ENCODE data around the gene GJC2. TPM values are rescaled to one million over a fixed set of nuclear protein-coding genes. Genes with fewer than 3 reads are reported as not detected.

GJC2 gene
- total RNA-seq, 2 donors from 2014 or later, result 0.93 to 2.3 TPM

GRCh38 chr1:228152918-228153258 is 3.2 kb downstream of the GJC2 start:
- H3K27ac ChIP-seq, result no peak overlapping the region
- H3K27me3 ChIP-seq, result no peaks in the 10 kb centered on the region
- no peak for TF ChIP-seq CTCF (IDR thresholded peaks at IDR 0.05)
- no peaks in the 10 kb centered on the region for H3K9me3 ChIP-seq
- no peak for DNase-seq (ENCODE audit: low spot score)
- H3K4me3 ChIP-seq, result no peak overlapping the region
- peaks cover 4% of the 10 kb centered on the region for H3K36me3 ChIP-seq
- H3K4me1 ChIP-seq, result peaks cover 7 to 38% of the 10 kb centered on the region in 2 donors

GRCh38 chr1:228154021-228154669 is 4.4 kb downstream of the GJC2 start:
- no peaks in the 10 kb centered on the region for H3K27me3 ChIP-seq
- H3K4me1 ChIP-seq, result peaks cover 7 to 26% of the 10 kb centered on the region in 2 donors
- TF ChIP-seq CTCF (IDR thresholded peaks at IDR 0.05), result no peak
- DNase-seq (ENCODE audit: low spot score), result no peak
- H3K4me3 ChIP-seq, result no peak overlapping the region
- H3K27ac ChIP-seq, result no peak overlapping the region
- H3K36me3 ChIP-seq, result no peaks in the 10 kb centered on the region
- H3K9me3 ChIP-seq, result no peaks in the 10 kb centered on the region

- no peak for DNase-seq (ENCODE audit: low spot score)
- Histone ChIP-seq H3K9me3 (no peaks in the 10 kb centered on the region), H3K27me3 (no peaks in the 10 kb centered on the region)
These were observed 5.2 kb downstream of the GJC2 start for GRCh38 chr1:228154670-228155571.

GRCh38 chr1:228155596-228156514 is 6.1 kb downstream of the GJC2 start:
- H3K27ac ChIP-seq, result no peak overlapping the region
- no peaks in the 10 kb centered on the region for H3K27me3 ChIP-seq
- no peaks in the 10 kb centered on the region for H3K36me3 ChIP-seq
- H3K9me3 ChIP-seq, result no peaks in the 10 kb centered on the region
- DNase-seq (ENCODE audit: low spot score), result no peak
- H3K4me1 ChIP-seq, result peaks cover 5 to 9% of the 10 kb centered on the region in 2 donors
- no peak for TF ChIP-seq CTCF (IDR thresholded peaks at IDR 0.05)
- H3K4me3 ChIP-seq, result no peak overlapping the region

More at GRCh38 chr1:228154670-228155571, 5.2 kb downstream of the GJC2 start:
- H3K27ac ChIP-seq, result no peak overlapping the region
- H3K36me3 ChIP-seq, result no peaks in the 10 kb centered on the region
- H3K4me1 ChIP-seq, result peaks cover 7 to 19% of the 10 kb centered on the region in 2 donors
- H3K4me3 ChIP-seq, result no peak overlapping the region
- TF ChIP-seq CTCF (IDR thresholded peaks at IDR 0.05), result no peak

- Histone ChIP-seq H3K36me3 (no peaks in the 10 kb centered on the region), H3K27ac (no peak overlapping the region), H3K27me3 (no peaks in the 10 kb centered on the region), H3K9me3 (no peaks in the 10 kb centered on the region), H3K4me3 (no peak overlapping the region), H3K4me1 (peaks cover 0 to 7% of the 10 kb centered on the region in 2 donors)
- TF ChIP-seq CTCF (IDR thresholded peaks at IDR 0.05), result no peak
- no peak for DNase-seq (ENCODE audit: low spot score)
These were observed 6.8 kb downstream of the GJC2 start for GRCh38 chr1:228156515-228156881.
